Smooth muscle cell (in vitro differentiated cells): Measurements from ENCODE around the gene ARFGAP1. TPM values are rescaled to one million over a fixed set of nuclear protein-coding genes. Genes with fewer than 3 reads are reported as not detected.

Experiments
- DNase-seq: peaks from one replicate; lab custom pipeline; 2025; ENCODE audit not compliant: unreplicated experiment; lab: John Stamatoyannopoulos, UW
- H2AFZ ChIP-seq: fragments of 200-600 bp; sonication (generic); 2 replicates; pipeline ENCODE4 v1.6.0; 2016; ENCODE audit warnings: antibody characterized with exemption, low read depth, mild to moderate bottlenecking
- H3F3A ChIP-seq: fragments of 200-600 bp; sonication (generic); 2 replicates; pipeline ENCODE4 v1.6.0; 2017; ENCODE audit warnings: antibody characterized with exemption, low read depth
- H3K27ac ChIP-seq: fragments of 200-600 bp; sonication (generic); 2 replicates; pipeline ENCODE4 v1.5.1; 2016; ENCODE audit warnings: low read depth, mild to moderate bottlenecking
- H3K27me3 ChIP-seq: fragments of 200-600 bp; sonication (generic); 2 replicates; pipeline ENCODE4 v1.6.1; 2016; ENCODE audit warnings: low read depth, mild to moderate bottlenecking
- H3K36me3 ChIP-seq: fragments of 200-600 bp; sonication (generic); 2 replicates; pipeline ENCODE4 v1.5.1; 2016; ENCODE audit warnings: low read depth
- H3K4me1 ChIP-seq: fragments of 200-600 bp; sonication (generic); 2 replicates; pipeline ENCODE4 v1.5.1; 2016; ENCODE audit warnings: low read depth
- H3K4me2 ChIP-seq: fragments of 200-600 bp; sonication (generic); 2 replicates; pipeline ENCODE4 v1.6.0; 2016; ENCODE audit warnings: mild to moderate bottlenecking
- H3K4me3 ChIP-seq: fragments of 200-600 bp; sonication (generic); 2 replicates; pipeline ENCODE4 v1.5.1; 2016; ENCODE audit warnings: mild to moderate bottlenecking
- H3K79me2 ChIP-seq: fragments of 200-600 bp; sonication (generic); 2 replicates; pipeline ENCODE4 v1.6.0; 2016; ENCODE audit warnings: low read depth, mild to moderate bottlenecking
- H3K9ac ChIP-seq: fragments of 200-600 bp; sonication (generic); 2 replicates; pipeline ENCODE4 v1.6.0; 2016; ENCODE audit warnings: low read depth
- H3K9me3 ChIP-seq: fragments of 200-600 bp; sonication (generic); replicated peaks from 2 replicates; pipeline ENCODE4 v1.5.1; 2016; ENCODE audit warnings: low read depth
- H4K20me1 ChIP-seq: fragments of 200-600 bp; sonication (generic); 2 replicates; pipeline ENCODE4 v1.6.0; 2016; ENCODE audit warnings: low read depth
- WGBS: methylation state at CpG from one replicate; pipeline ENCODE4 v1.1.7; 2016; ENCODE audit warnings: low lambda C conversion rate; 5-methylcytosine and 5-hydroxymethylcytosine counted together
- polyA plus RNA-seq: library from polyadenylated mRNA; unstranded; fragments of >200 nt; fragmentation: Nextera tagmentation; extraction: Ambion mirVana; gene quantifications from 2 replicates; pipeline ENCODE4 v1.2.1, GENCODE V29; 2016
- total RNA-seq: library from RNA; depleted of rRNA; stranded (reverse); fragments of >200 nt; gene quantifications from 2 replicates; pipeline ENCODE4 v1.2.3, GENCODE V29; 2014
- TF ChIP-seq, protein P1 (sequence below): fragments of 200-600 bp; sonication (generic); IDR thresholded peaks from 2 replicates; pipeline ENCODE4 v1.5.1; 2017; ENCODE audit warnings: borderline replicate concordance, mild to moderate bottlenecking, antibody characterized with exemption; ENCODE audit not compliant: insufficient read depth, poor library complexity, severe bottlenecking

Gene ARFGAP1
- total and polyA plus RNA-seq, 2 experiments from 2014 or later = 101 to 169 TPM

DNA sequence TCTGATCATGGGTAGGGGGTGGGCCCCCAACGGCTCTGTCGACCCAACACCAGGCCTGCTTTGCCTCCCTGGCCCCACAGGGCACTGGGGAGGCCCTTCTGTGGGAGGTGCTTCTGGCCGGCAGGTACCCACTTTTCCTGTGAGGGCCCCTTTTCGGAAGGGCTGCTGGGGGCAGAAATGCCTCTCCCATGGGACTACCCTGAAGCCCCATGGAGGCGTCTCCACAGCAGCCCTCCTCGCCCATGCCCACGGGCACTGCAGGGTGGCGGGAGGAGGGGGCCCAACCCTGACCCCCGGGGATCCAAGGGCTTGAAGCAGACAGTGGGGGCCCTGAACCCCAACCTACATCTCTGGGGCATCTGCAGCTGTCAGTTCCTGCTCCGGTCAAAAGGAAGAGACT is 34.6 kb upstream of the ARFGAP1 start:
- TF ChIP-seq, protein P1, sequence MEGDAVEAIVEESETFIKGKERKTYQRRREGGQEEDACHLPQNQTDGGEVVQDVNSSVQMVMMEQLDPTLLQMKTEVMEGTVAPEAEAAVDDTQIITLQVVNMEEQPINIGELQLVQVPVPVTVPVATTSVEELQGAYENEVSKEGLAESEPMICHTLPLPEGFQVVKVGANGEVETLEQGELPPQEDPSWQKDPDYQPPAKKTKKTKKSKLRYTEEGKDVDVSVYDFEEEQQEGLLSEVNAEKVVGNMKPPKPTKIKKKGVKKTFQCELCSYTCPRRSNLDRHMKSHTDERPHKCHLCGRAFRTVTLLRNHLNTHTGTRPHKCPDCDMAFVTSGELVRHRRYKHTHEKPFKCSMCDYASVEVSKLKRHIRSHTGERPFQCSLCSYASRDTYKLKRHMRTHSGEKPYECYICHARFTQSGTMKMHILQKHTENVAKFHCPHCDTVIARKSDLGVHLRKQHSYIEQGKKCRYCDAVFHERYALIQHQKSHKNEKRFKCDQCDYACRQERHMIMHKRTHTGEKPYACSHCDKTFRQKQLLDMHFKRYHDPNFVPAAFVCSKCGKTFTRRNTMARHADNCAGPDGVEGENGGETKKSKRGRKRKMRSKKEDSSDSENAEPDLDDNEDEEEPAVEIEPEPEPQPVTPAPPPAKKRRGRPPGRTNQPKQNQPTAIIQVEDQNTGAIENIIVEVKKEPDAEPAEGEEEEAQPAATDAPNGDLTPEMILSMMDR = no peak
- Histone ChIP-seq H3K27me3 (no peaks in the 10 kb centered on the region), H3K27ac (no peak overlapping the region), H3K4me3 (no peak overlapping the region), H4K20me1 (no peaks in the 10 kb centered on the region), H3K79me2 (no peaks in the 10 kb centered on the region), H3K4me1 (peaks cover 22% of the 10 kb centered on the region), H3K9me3 (no peaks in the 10 kb centered on the region), H3K9ac (no peak overlapping the region), H3K4me2 (no peak overlapping the region), H3F3A (peaks cover 6% of the 10 kb centered on the region), H2AFZ (no peak overlapping the region), H3K36me3 (no peaks in the 10 kb centered on the region)
- no peak for DNase-seq
- 90% methylated on average over 10 of the region's 10 CpGs for WGBS

DNA sequence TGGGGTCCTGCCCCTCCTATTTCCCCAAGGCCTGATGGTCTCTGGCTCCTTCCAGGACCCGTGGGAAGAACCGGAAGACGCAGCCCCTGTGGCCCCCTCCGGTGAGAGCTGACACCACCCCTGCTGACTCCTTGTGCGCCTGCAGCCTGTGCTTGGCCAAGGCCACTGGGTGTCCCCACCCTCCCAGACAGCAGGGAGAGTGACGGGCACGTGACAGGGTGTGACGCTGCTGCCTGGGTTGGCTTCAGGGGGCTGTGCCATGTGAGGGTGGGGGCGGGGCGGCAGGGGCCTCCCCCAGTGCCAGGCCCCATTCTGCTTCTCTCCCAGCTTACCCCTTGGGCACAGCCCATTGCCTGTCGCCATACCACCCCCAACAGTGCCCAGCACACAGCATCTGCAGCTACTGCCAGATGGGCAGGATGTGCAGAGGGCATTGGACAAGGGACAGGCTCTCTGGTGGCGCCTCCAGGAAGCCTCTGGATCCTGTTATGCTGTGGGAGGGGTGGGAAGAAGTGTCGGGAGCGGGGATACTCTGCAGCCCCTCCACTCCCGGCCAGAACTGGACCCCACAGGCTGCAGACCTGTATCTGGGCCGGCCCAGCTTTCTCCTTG is 34.0 kb upstream of the ARFGAP1 start:
- Histone ChIP-seq H3K9ac (no peak overlapping the region), H3K36me3 (no peaks in the 10 kb centered on the region), H3K9me3 (no peaks in the 10 kb centered on the region), H3K79me2 (no peaks in the 10 kb centered on the region), H3K4me2 (no peak overlapping the region), H3K4me1 (peaks cover 16% of the 10 kb centered on the region), H3F3A (peaks cover under 1% of the 10 kb centered on the region), H2AFZ (no peak overlapping the region), H3K4me3 (no peak overlapping the region), H4K20me1 (no peaks in the 10 kb centered on the region), H3K27ac (no peak overlapping the region), H3K27me3 (no peaks in the 10 kb centered on the region)
- TF ChIP-seq, protein P1 = no peak
- DNase-seq = no peak
- 80% methylated on average over 16 of the region's 16 CpGs for WGBS

DNA sequence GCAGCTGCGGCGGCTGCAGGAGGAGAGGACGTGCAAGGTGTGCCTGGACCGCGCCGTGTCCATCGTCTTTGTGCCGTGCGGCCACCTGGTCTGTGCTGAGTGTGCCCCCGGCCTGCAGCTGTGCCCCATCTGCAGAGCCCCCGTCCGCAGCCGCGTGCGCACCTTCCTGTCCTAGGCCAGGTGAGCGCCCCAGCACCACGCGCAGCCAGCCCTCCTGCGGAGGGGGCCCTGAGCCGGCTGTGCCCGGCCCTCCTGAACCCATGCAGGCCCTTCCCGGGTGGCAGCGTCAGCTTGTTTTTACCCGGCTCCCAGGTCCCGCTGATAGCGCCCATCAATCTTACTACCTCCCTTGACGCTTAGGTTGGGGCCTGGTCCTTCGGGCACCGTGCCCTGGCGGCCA is 33.2 kb upstream of the ARFGAP1 start:
- H3K36me3 ChIP-seq = no peaks in the 10 kb centered on the region
- 94% methylated on average over 30 of the region's 30 CpGs for WGBS
- H2AFZ ChIP-seq = no peak overlapping the region
- no peaks in the 10 kb centered on the region for H3K27me3 ChIP-seq
- peaks cover 13% of the 10 kb centered on the region for H3K4me1 ChIP-seq
- no peak overlapping the region for H3K4me3 ChIP-seq
- no peaks in the 10 kb centered on the region for H4K20me1 ChIP-seq
- H3F3A ChIP-seq = no peaks in the 10 kb centered on the region
- TF ChIP-seq, protein P1 = no peak
- no peak overlapping the region for H3K27ac ChIP-seq
- no peak for DNase-seq
- H3K9ac ChIP-seq = no peak overlapping the region
- no peaks in the 10 kb centered on the region for H3K79me2 ChIP-seq
- H3K9me3 ChIP-seq = no peaks in the 10 kb centered on the region
- no peak overlapping the region for H3K4me2 ChIP-seq

DNA sequence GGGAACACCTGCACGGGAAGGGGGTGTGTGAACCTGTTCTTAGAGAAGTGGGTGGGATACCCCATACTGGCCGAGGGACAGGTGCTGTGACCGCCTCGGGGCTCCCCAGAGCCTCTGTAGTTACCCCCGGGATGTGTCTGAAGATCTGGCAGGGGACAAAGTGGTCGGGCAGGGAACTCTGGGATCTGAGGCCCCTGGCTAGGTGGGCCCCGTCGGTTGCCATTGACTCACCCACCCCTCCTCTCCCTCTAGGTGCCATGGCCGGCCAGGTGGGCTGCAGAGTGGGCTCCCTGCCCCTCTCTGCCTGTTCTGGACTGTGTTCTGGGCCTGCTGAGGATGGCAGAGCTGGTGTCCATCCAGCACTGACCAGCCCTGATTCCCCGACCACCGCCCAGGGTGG is 32.6 kb upstream of the ARFGAP1 start:
- Histone ChIP-seq H3K9ac (no peak overlapping the region), H3K79me2 (no peaks in the 10 kb centered on the region), H3K4me2 (no peak overlapping the region), H2AFZ (no peak overlapping the region), H3K27me3 (no peaks in the 10 kb centered on the region), H3K4me1 (peaks cover 13% of the 10 kb centered on the region), H3K27ac (no peak overlapping the region), H3K36me3 (no peaks in the 10 kb centered on the region), H3K4me3 (no peak overlapping the region), H3K9me3 (no peaks in the 10 kb centered on the region), H4K20me1 (no peaks in the 10 kb centered on the region), H3F3A (no peaks in the 10 kb centered on the region)
- TF ChIP-seq, protein P1 = no peak
- 87% methylated on average over 11 of the region's 11 CpGs for WGBS
- no peak for DNase-seq
